Measurements from ENCODE around the gene TFEC.
"Not testable (repeated sequence)": the region's sequence is repeated elsewhere in the genome, so short reads cannot be mapped to it uniquely, and the experiment has no call there.

Gene TFEC

GRCh38 chr7:115932880-115933279 is 97.7 kb downstream of the TFEC start:
- H3K4me3 ChIP-seq (ENCODE audit: low read depth, low read length), result no peak overlapping the region

- H3K4me3 ChIP-seq (ENCODE audit: low read depth, low read length), result not testable (repeated sequence)
Measured at GRCh38 chr7:115930184-115930583, 100.4 kb downstream of the TFEC start.

GRCh38 chr7:115929736-115930135 is 100.8 kb downstream of the TFEC start:
- not testable (repeated sequence) for H3K4me3 ChIP-seq (ENCODE audit: low read depth, low read length)

- no peak overlapping the region for H3K4me3 ChIP-seq (ENCODE audit: low read depth, low read length)
Measured at GRCh38 chr7:115924411-115924810, 106.2 kb downstream of the TFEC start.

- no peak overlapping the region for H3K4me3 ChIP-seq (ENCODE audit: low read depth, low read length)
Measured at GRCh38 chr7:115920367-115920766, 110.2 kb downstream of the TFEC start.

GRCh38 chr7:115914951-115915350 is 115.6 kb downstream of the TFEC start:
- no peak overlapping the region for H3K4me3 ChIP-seq (ENCODE audit: low read depth, low read length)

GRCh38 chr7:115911465-115911864 is 119.1 kb downstream of the TFEC start:
- no peak overlapping the region for H3K4me3 ChIP-seq (ENCODE audit: low read depth, low read length)

GRCh38 chr7:115910541-115911164 is 119.9 kb downstream of the TFEC start:
- no peak overlapping the region for H3K4me3 ChIP-seq (ENCODE audit: low read depth, low read length)

- no peak overlapping the region for H3K4me3 ChIP-seq (ENCODE audit: low read depth, low read length)
Measured at GRCh38 chr7:115906731-115907130, 123.8 kb downstream of the TFEC start.

GRCh38 chr7:115889669-115889984 is 140.9 kb downstream of the TFEC start:
- H3K4me3 ChIP-seq (ENCODE audit: low read depth, low read length), result no peak overlapping the region

GRCh38 chr7:115888981-115889668 is 141.4 kb downstream of the TFEC start:
- no peak overlapping the region for H3K4me3 ChIP-seq (ENCODE audit: low read depth, low read length)

- no peak overlapping the region for H3K4me3 ChIP-seq (ENCODE audit: low read depth, low read length)
Measured at GRCh38 chr7:115885550-115885949, 145.0 kb downstream of the TFEC start.
